HepG2 (cell line): ENCODE data around the gene UCKL1. TPM values are rescaled to one million over a fixed set of nuclear protein-coding genes. Genes with fewer than 3 reads are reported as not detected.

ENCODE experiments used
- HNF4G ChIP-seq, 2 experiments: sonication (generic) in 1 of 2; formaldehyde crosslinking in 1 of 2; IDR thresholded peaks; 2 replicates each; pipeline versions ENCODE4 v1.4.0 to v1.6.1; 2011 to 2020; ENCODE audit warnings: borderline replicate concordance in 2 of 2, low read depth in 2 of 2, mild to moderate bottlenecking in 2 of 2, low read length in 1 of 2, missing genetic modification reagents in 1 of 2, moderate library complexity in 1 of 2
- KDM6A ChIP-seq: IDR thresholded peaks from 2 replicates; pipeline ENCODE4 v1.6.1; 2016; ENCODE audit warnings: low read depth
- MZF1 ChIP-seq: sonication (generic); formaldehyde crosslinking; IDR thresholded peaks from 2 replicates; pipeline ENCODE4 v1.8.1; 2023; ENCODE audit warnings: mild to moderate bottlenecking, missing genetic modification reagents, borderline replicate concordance
- ZNF142 ChIP-seq: sonication (generic); formaldehyde crosslinking; IDR thresholded peaks from 2 replicates; pipeline ENCODE4 v1.4.0; 2020; ENCODE audit warnings: missing genetic modification reagents
- ZNF646 ChIP-seq: sonication (generic); formaldehyde crosslinking; IDR thresholded peaks from 2 replicates; pipeline ENCODE4 v1.9.0; 2021; ENCODE audit warnings: mild to moderate bottlenecking, missing genetic modification reagents
- ZNF703 ChIP-seq: sonication (generic); formaldehyde crosslinking; IDR thresholded peaks from 2 replicates; pipeline ENCODE4 v1.5.1; 2020; ENCODE audit warnings: missing genetic modification reagents, mild to moderate bottlenecking, moderate library complexity, borderline replicate concordance
- polyA plus RNA-seq, 8 experiments: library from polyadenylated mRNA; depleted of rRNA in 3 of 8; stranded (reverse) in 7 of 8; unstranded in 1 of 8; fragments of >200 nt; fragmentation: Illumina TruSeq in 4 of 8; extraction: Trizol in 4 of 8; gene quantifications; 2 replicates each; pipeline versions ENCODE4 v1.2.1 to v1.2.3, GENCODE V29; 2011 to 2016; ENCODE audit warnings: low read depth in 4 of 8, missing spikeins in 1 of 8, mixed read lengths in 1 of 8; ENCODE audit not compliant: insufficient read depth in 1 of 8
- total RNA-seq, 5 experiments: library from RNA; depleted of rRNA; stranded (reverse); fragments of >200 nt; fragmentation: Illumina TruSeq; extraction: Trizol; gene quantifications; 2 replicates each; pipeline ENCODE4 v1.2.3, GENCODE V29; 2016; ENCODE audit warnings: low read depth in 1 of 5
- TF ChIP-seq, protein P1 (sequence below): sonication (generic); formaldehyde crosslinking; IDR thresholded peaks from 2 replicates; pipeline ENCODE4 v1.9.0; 2021; ENCODE audit warnings: missing genetic modification reagents, mild to moderate bottlenecking, borderline replicate concordance
- TF ChIP-seq, protein P2 (sequence below): IDR thresholded peaks from 2 replicates; pipeline ENCODE4 v1.6.1; 2016; ENCODE audit warnings: low read depth

Gene UCKL1
- total and polyA plus RNA-seq, 2 of the 13 experiments (the other 11 are each of a cell fraction or from before 2014, with no cell fraction given): 50.2 to 126 TPM

DNA sequence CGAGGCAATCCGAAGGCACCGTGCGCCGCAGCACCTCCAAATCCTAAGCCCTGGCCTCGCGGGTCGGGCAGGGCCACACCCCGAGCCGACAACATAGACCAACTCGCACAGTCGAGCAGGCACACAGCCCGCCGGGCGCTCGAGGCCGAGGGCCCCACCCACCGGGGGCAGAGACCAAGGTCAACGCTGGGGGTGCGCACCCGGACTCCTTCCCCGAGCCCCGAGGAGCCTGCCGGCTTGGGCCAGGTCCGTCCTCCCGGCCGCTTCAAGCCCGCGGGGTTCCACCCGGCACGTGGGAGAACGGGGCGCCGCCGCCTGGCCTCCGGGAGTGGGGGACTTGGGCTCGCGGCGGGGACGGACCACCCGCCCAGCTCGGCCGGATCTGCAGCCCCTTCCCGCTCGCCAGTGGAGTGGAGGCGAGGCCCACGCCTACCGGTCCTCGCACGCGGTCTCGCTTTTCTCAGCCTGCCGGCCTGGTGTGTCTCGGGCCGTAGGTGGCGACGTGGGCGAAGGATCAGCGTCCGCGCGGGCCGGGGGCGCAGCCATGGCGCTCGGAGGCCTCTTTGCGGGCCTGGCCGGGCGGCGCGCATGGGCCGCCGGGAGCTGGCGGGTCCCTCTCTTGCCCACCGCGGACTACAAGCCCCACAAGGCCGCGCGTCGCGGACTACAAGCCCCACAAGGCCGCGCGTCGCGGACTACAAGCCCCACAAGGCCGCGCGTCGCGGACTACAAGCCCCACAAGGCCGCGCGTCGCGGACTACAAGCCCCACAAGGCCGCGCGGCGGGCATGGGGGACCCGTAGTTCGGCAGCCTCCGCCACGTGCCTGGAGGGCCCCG is at the start of gene UCKL1 (continued):
- peak; percentile 87 for TF ChIP-seq ZNF142 (CRISPR knock-in tag)
- TF ChIP-seq ZNF703 (CRISPR knock-in tag): peak; percentile 92
- TF ChIP-seq MZF1 (CRISPR knock-in tag): peak; percentile 24; the same call in 1 of the 2 replicates
- peak; percentile 82; the same call in 1 of the 2 replicates for TF ChIP-seq ZNF646 (CRISPR knock-in tag)
- TF ChIP-seq, protein P1, sequence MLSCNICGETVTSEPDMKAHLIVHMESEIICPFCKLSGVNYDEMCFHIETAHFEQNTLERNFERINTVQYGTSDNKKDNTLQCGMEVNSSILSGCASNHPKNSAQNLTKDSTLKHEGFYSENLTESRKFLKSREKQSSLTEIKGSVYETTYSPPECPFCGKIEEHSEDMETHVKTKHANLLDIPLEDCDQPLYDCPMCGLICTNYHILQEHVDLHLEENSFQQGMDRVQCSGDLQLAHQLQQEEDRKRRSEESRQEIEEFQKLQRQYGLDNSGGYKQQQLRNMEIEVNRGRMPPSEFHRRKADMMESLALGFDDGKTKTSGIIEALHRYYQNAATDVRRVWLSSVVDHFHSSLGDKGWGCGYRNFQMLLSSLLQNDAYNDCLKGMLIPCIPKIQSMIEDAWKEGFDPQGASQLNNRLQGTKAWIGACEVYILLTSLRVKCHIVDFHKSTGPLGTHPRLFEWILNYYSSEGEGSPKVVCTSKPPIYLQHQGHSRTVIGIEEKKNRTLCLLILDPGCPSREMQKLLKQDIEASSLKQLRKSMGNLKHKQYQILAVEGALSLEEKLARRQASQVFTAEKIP (CRISPR knock-in tag): no peak
- peak; percentile 72; the same call in 1 of the 2 replicates for TF ChIP-seq KDM6A
- TF ChIP-seq, protein P2, sequence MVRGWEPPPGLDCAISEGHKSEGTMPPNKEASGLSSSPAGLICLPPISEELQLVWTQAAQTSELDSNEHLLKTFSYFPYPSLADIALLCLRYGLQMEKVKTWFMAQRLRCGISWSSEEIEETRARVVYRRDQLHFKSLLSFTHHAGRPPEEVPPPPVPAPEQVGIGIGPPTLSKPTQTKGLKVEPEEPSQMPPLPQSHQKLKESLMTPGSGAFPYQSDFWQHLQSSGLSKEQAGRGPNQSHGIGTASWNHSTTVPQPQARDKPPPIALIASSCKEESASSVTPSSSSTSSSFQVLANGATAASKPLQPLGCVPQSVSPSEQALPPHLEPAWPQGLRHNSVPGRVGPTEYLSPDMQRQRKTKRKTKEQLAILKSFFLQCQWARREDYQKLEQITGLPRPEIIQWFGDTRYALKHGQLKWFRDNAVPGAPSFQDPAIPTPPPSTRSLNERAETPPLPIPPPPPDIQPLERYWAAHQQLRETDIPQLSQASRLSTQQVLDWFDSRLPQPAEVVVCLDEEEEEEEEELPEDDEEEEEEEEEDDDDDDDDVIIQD (CRISPR knock-in tag): no peak; the same call in 1 of the 2 replicates
- peak; percentile 93 for TF ChIP-seq HNF4G (IDR thresholded peaks at IDR 0.05; ENCODE audit: borderline replicate concordance, low read depth, low read length)
- peak; percentile 97 for TF ChIP-seq HNF4G (CRISPR knock-in tag; IDR thresholded peaks at IDR 0.05; ENCODE audit: borderline replicate concordance, low read depth)
